ENCODE results near the gene CERT1. TPM values are rescaled to one million over a fixed set of nuclear protein-coding genes. Genes with fewer than 3 reads are reported as not detected.

Gene CERT1
- total and polyA plus RNA-seq, 2 donors (not counting 1 experiment from before 2014, with no cell fraction given) = 18.0 to 36.0 TPM

DNA sequence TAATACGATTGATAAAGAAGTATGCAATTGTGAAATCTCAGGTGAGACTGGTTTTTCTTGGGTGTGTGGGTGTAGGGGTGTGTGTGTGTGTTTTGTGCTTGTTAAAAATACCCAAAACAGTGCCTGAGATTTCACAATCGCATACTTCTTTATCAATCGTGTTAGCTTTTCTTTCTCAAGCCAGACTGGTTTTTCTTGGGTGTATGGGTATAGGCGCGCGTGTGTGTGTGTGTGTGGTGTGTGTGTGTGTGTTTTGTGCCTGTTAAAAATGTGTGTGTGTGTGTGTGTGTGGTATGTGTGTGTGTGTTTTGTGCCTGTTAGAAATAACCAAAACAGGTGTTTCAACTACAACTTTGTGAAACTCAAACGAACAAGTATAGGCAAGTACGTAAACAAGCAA, 53.7 kb downstream of the CERT1 start:
- no peak overlapping the region for H3K4me2 ChIP-seq (ENCODE audit: extremely low read depth, insufficient read depth, low read length)
- TF ChIP-seq CTCF (conservative IDR thresholded peaks at IDR 0.05 in 1 of 2, IDR thresholded peaks at IDR 0.05 in 1 of 2; ENCODE audit: low read depth in 1 of 2, low read length in 2 of 2) = no peak
- no peak for TF ChIP-seq EZH2 (IDR thresholded peaks at IDR 0.05; ENCODE audit: low read length, missing control alignments)
- no peaks in the 10 kb centered on the region for H4K20me1 ChIP-seq (ENCODE audit: control insufficient read depth, extremely low read depth, insufficient read depth, low read length)
- no peak overlapping the region for H3K9ac ChIP-seq (ENCODE audit: insufficient read depth, low read length)
- H3K79me2 ChIP-seq (ENCODE audit: control insufficient read depth, insufficient read depth, low read length) = no peaks in the 10 kb centered on the region
- no peaks in the 10 kb centered on the region for H3K36me3 ChIP-seq (ENCODE audit: control insufficient read depth, insufficient read depth, low read length)
- H2AFZ ChIP-seq (ENCODE audit: low read length) = no peak overlapping the region
- H3K9me3 ChIP-seq (ENCODE audit: control insufficient read depth, insufficient read depth, low read depth, low read length) = no peaks in the 10 kb centered on the region
- no peak overlapping the region for H3K4me3 ChIP-seq (replicated peaks in 1 of 4; ENCODE audit: control extremely low read depth in 1 of 4, insufficient read depth in 1 of 4, low read depth in 3 of 4, low read length in 4 of 4)
- no peaks in the 10 kb centered on the region for H3K4me1 ChIP-seq (ENCODE audit: control insufficient read depth, extremely low read depth, insufficient read depth, low read length)
- no peak for DNase-seq (ENCODE audit: low read depth in 2 of 2)
- H3K27ac ChIP-seq (ENCODE audit: insufficient read depth, low read length) = no peak overlapping the region
- no peaks in the 10 kb centered on the region for H3K27me3 ChIP-seq (ENCODE audit: control insufficient read depth, insufficient read depth, low read length)

- Histone ChIP-seq H3K27me3 (ENCODE audit: control insufficient read depth, insufficient read depth, low read length) (no peaks in the 10 kb centered on the region), H3K9me3 (ENCODE audit: control insufficient read depth, insufficient read depth, low read depth, low read length) (no peaks in the 10 kb centered on the region), H3K4me1 (ENCODE audit: control insufficient read depth, extremely low read depth, insufficient read depth, low read length) (no peaks in the 10 kb centered on the region), H3K4me3 (replicated peaks in 1 of 4; ENCODE audit: control extremely low read depth in 1 of 4, insufficient read depth in 1 of 4, low read depth in 3 of 4, low read length in 4 of 4) (no peak overlapping the region), H3K36me3 (ENCODE audit: control insufficient read depth, insufficient read depth, low read length) (no peaks in the 10 kb centered on the region), H4K20me1 (ENCODE audit: control insufficient read depth, extremely low read depth, insufficient read depth, low read length) (no peaks in the 10 kb centered on the region), H2AFZ (ENCODE audit: low read length) (no peak overlapping the region), H3K4me2 (ENCODE audit: extremely low read depth, insufficient read depth, low read length) (no peak overlapping the region), H3K27ac (ENCODE audit: insufficient read depth, low read length) (no peak overlapping the region), H3K9ac (ENCODE audit: insufficient read depth, low read length) (no peak overlapping the region), H3K79me2 (ENCODE audit: control insufficient read depth, insufficient read depth, low read length) (no peaks in the 10 kb centered on the region)
- TF ChIP-seq CTCF (conservative IDR thresholded peaks at IDR 0.05 in 1 of 2, IDR thresholded peaks at IDR 0.05 in 1 of 2; ENCODE audit: low read depth in 1 of 2, low read length in 2 of 2) = no peak
- TF ChIP-seq EZH2 (IDR thresholded peaks at IDR 0.05; ENCODE audit: low read length, missing control alignments) = no peak
- no peak for DNase-seq (ENCODE audit: low read depth in 2 of 2)
Measured at GRCh38 chr5:75457161-75457560, 54.3 kb downstream of the CERT1 start.

- no peak overlapping the region for H3K27ac ChIP-seq (ENCODE audit: insufficient read depth, low read length)
- TF ChIP-seq CTCF (conservative IDR thresholded peaks at IDR 0.05 in 1 of 2, IDR thresholded peaks at IDR 0.05 in 1 of 2; ENCODE audit: low read depth in 1 of 2, low read length in 2 of 2) (no peak), EZH2 (IDR thresholded peaks at IDR 0.05; ENCODE audit: low read length, missing control alignments) (no peak)
- H4K20me1 ChIP-seq (ENCODE audit: control insufficient read depth, extremely low read depth, insufficient read depth, low read length) = no peaks in the 10 kb centered on the region
- H3K79me2 ChIP-seq (ENCODE audit: control insufficient read depth, insufficient read depth, low read length) = no peaks in the 10 kb centered on the region
- no peak for DNase-seq (ENCODE audit: low read depth in 2 of 2)
- H3K4me1 ChIP-seq (ENCODE audit: control insufficient read depth, extremely low read depth, insufficient read depth, low read length) = no peaks in the 10 kb centered on the region
- no peaks in the 10 kb centered on the region for H3K27me3 ChIP-seq (ENCODE audit: control insufficient read depth, insufficient read depth, low read length)
- no peak overlapping the region for H2AFZ ChIP-seq (ENCODE audit: low read length)
- no peak overlapping the region for H3K4me2 ChIP-seq (ENCODE audit: extremely low read depth, insufficient read depth, low read length)
- H3K9me3 ChIP-seq (ENCODE audit: control insufficient read depth, insufficient read depth, low read depth, low read length) = no peaks in the 10 kb centered on the region
- no peaks in the 10 kb centered on the region for H3K36me3 ChIP-seq (ENCODE audit: control insufficient read depth, insufficient read depth, low read length)
- no peak overlapping the region for H3K9ac ChIP-seq (ENCODE audit: insufficient read depth, low read length)
- no peak overlapping the region for H3K4me3 ChIP-seq (replicated peaks in 1 of 4; ENCODE audit: control extremely low read depth in 1 of 4, insufficient read depth in 1 of 4, low read depth in 3 of 4, low read length in 4 of 4)
Measured at GRCh38 chr5:75450069-75450468, 61.4 kb downstream of the CERT1 start.

Measured in fibroblast of lung (primary cell).